Activated CD8-positive, alpha-beta memory T cell treated with anti-CD3 and anti-CD28 coated beads, Interleukin-2, amount 10 ng/mL, durations not matched to agents 7 days and 5 days (primary cell): ENCODE measurements around the gene SLC7A6OS. TPM values are rescaled to one million over a fixed set of nuclear protein-coding genes. Genes with fewer than 3 reads are reported as not detected.
A peak's percentile ranks its signal among the peaks of the same experiment; 100 is the strongest.

Source experiments
- ATAC-seq: fragments of 150-1000 bp; cut with Tn5 transposase; one replicate; pipeline ENCODE4 v1.10.0; 2021; ENCODE audit warnings: moderate library complexity
- CTCF ChIA-PET: fragments of 350-600 bp; sonication (Branson Sonifier 250); formaldehyde crosslinking; loops from one replicate; lab custom pipeline; 2021; ENCODE audit warnings: antibody characterized with exemption; lab: Charles Lee
- DNase-seq: peaks from one replicate; pipeline ENCODE4 v3.0.0-alpha.2; 2020
- H3K27ac Mint-ChIP-seq: one replicate; pipeline ENCODE4 v1.8.0; 2021; ENCODE audit warnings: mild to moderate bottlenecking, mixed read lengths
- H3K27me3 Mint-ChIP-seq: one replicate; pipeline ENCODE4 v1.8.0; 2021; ENCODE audit warnings: mixed read lengths
- H3K36me3 Mint-ChIP-seq: one replicate; pipeline ENCODE4 v1.8.0; 2021; ENCODE audit warnings: mild to moderate bottlenecking, mixed read lengths
- H3K4me1 Mint-ChIP-seq: one replicate; pipeline ENCODE4 v1.8.0; 2021; ENCODE audit warnings: mixed read lengths
- H3K4me3 Mint-ChIP-seq: one replicate; pipeline ENCODE4 v1.8.0; 2021; ENCODE audit warnings: mild to moderate bottlenecking, moderate library complexity, mixed read lengths
- H3K9me3 Mint-ChIP-seq: one replicate; pipeline ENCODE4 v1.8.0; 2022; ENCODE audit warnings: low read depth, mixed read lengths
- total RNA-seq, 2 experiments: library from RNA; stranded (reverse); gene quantifications; one replicate each; pipeline ENCODE4 v1.2.3, GENCODE V29; 2021

SLC7A6OS gene
- total RNA-seq, 2 experiments from 2014 or later = 29.8 to 30.8 TPM

- H3K27me3 Mint-ChIP-seq = no peaks in the 10 kb centered on the region
- DNase-seq (no peak), ATAC-seq (no peak)
- H3K27ac Mint-ChIP-seq = no peak overlapping the region
- CTCF ChIA-PET = no interaction called here
- H3K4me3 Mint-ChIP-seq = no peak overlapping the region
- peaks cover 31% of the 10 kb centered on the region for H3K4me1 Mint-ChIP-seq
- peaks cover 69% of the 10 kb centered on the region for H3K36me3 Mint-ChIP-seq
- no peaks in the 10 kb centered on the region for H3K9me3 Mint-ChIP-seq
These were observed 40.7 kb upstream of the SLC7A6OS start for GRCh38 chr16:68351463-68351862.

- H3K27me3 Mint-ChIP-seq = no peaks in the 10 kb centered on the region
- H3K36me3 Mint-ChIP-seq = peaks cover 70% of the 10 kb centered on the region
- no peak overlapping the region for H3K27ac Mint-ChIP-seq
- H3K4me1 Mint-ChIP-seq = peaks cover 28% of the 10 kb centered on the region
- no peak overlapping the region for H3K4me3 Mint-ChIP-seq
- CTCF ChIA-PET = interaction anchor here (1.4 kb wide), 1 partner anchor 87 kb away, joined by 3 read pairs; no protein-coding TSS in a partner anchor
- DNase-seq (no peak), ATAC-seq (no peak)
- no peaks in the 10 kb centered on the region for H3K9me3 Mint-ChIP-seq
These were observed 40.1 kb upstream of the SLC7A6OS start for GRCh38 chr16:68350813-68351350.

GRCh38 chr16:68349838-68350410, 39.2 kb upstream of the SLC7A6OS start:
- Mint-ChIP-seq H3K9me3 (no peaks in the 10 kb centered on the region), H3K36me3 (peaks cover 70% of the 10 kb centered on the region), H3K4me3 (no peak overlapping the region), H3K4me1 (peaks cover 29% of the 10 kb centered on the region), H3K27ac (no peak overlapping the region), H3K27me3 (no peaks in the 10 kb centered on the region)
- DNase-seq (no peak), ATAC-seq (no peak)
- CTCF ChIA-PET = interaction anchor here (1.4 to 1.8 kb wide), 2 partner anchors 86 to 160 kb away, joined by 3 to 6 read pairs; no protein-coding TSS in a partner anchor

GRCh38 chr16:68348639-68349445, 38.1 kb upstream of the SLC7A6OS start:
- CTCF ChIA-PET = interaction anchor here (0.6 to 1.8 kb wide), 4 partner anchors 20 to 161 kb away, joined by 3 to 6 read pairs (median 3); no protein-coding TSS in a partner anchor
- H3K9me3 Mint-ChIP-seq = no peaks in the 10 kb centered on the region
- no peaks in the 10 kb centered on the region for H3K27me3 Mint-ChIP-seq
- ATAC-seq (no peak), DNase-seq (no peak)
- no peak overlapping the region for H3K27ac Mint-ChIP-seq
- peaks cover 64% of the 10 kb centered on the region for H3K36me3 Mint-ChIP-seq
- peaks cover 32% of the 10 kb centered on the region for H3K4me1 Mint-ChIP-seq
- H3K4me3 Mint-ChIP-seq = no peak overlapping the region

- H3K4me3 Mint-ChIP-seq = no peak overlapping the region
- DNase-seq (no peak), ATAC-seq (no peak)
- H3K27ac Mint-ChIP-seq = no peak overlapping the region
- H3K27me3 Mint-ChIP-seq = no peaks in the 10 kb centered on the region
- H3K4me1 Mint-ChIP-seq = peaks cover 33% of the 10 kb centered on the region
- peaks cover 62% of the 10 kb centered on the region for H3K36me3 Mint-ChIP-seq
- CTCF ChIA-PET = interaction anchor here (0.9 to 1.0 kb wide), 3 partner anchors 8 to 86 kb away, joined by 3 to 4 read pairs (median 3); no protein-coding TSS in a partner anchor
- H3K9me3 Mint-ChIP-seq = no peaks in the 10 kb centered on the region
These were observed 36.9 kb upstream of the SLC7A6OS start for GRCh38 chr16:68347605-68348004.

GRCh38 chr16:68346892-68347480, 36.2 kb upstream of the SLC7A6OS start:
- Mint-ChIP-seq H3K36me3 (peaks cover 60% of the 10 kb centered on the region), H3K9me3 (no peaks in the 10 kb centered on the region), H3K27me3 (no peaks in the 10 kb centered on the region), H3K4me1 (peaks cover 33% of the 10 kb centered on the region), H3K4me3 (peak overlapping the region; percentile 45), H3K27ac (peak overlapping the region; percentile 66)
- CTCF ChIA-PET = interaction anchor here (0.9 to 1.0 kb wide), 3 partner anchors 9 to 85 kb away, joined by 3 to 4 read pairs (median 3); no protein-coding TSS in a partner anchor
- no peak for ATAC-seq
- no peak for DNase-seq

GRCh38 chr16:68345958-68346635, 35.4 kb upstream of the SLC7A6OS start:
- ATAC-seq (no peak), DNase-seq (no peak)
- Mint-ChIP-seq H3K9me3 (no peaks in the 10 kb centered on the region), H3K27me3 (no peaks in the 10 kb centered on the region), H3K27ac (peak overlapping the region; percentile 67), H3K4me1 (peaks cover 33% of the 10 kb centered on the region), H3K4me3 (peak overlapping the region; percentile 45), H3K36me3 (peaks cover 57% of the 10 kb centered on the region)
- CTCF ChIA-PET = interaction anchor here (0.9 to 2.0 kb wide), 6 partner anchors 11 to 84 kb away, joined by 3 to 12 read pairs (median 4); partner anchors contain the start of genes PRMT7, SLC7A6 and SLC7A6OS

- Mint-ChIP-seq H3K4me1 (peaks cover 31% of the 10 kb centered on the region), H3K9me3 (no peaks in the 10 kb centered on the region), H3K27me3 (no peaks in the 10 kb centered on the region), H3K27ac (peak overlapping the region; percentile 67), H3K4me3 (peak overlapping the region; percentile 17), H3K36me3 (peaks cover 62% of the 10 kb centered on the region)
- CTCF ChIA-PET = interaction anchor here (0.7 to 2.0 kb wide), 11 partner anchors 10 to 184 kb away, joined by 3 to 12 read pairs (median 4); partner anchors contain the start of genes PRMT7, SLC7A6 and SLC7A6OS
- DNase-seq (peak; percentile 87), ATAC-seq (peak; percentile 96)
These were observed 34.6 kb upstream of the SLC7A6OS start for GRCh38 chr16:68345351-68345810.

- H3K4me3 Mint-ChIP-seq = no peak overlapping the region
- H3K27me3 Mint-ChIP-seq = no peaks in the 10 kb centered on the region
- CTCF ChIA-PET = interaction anchor here (0.5 to 2.0 kb wide), 8 partner anchors 12 to 569 kb away, joined by 3 to 12 read pairs (median 3); partner anchors contain the start of gene SLC7A6
- H3K36me3 Mint-ChIP-seq = peaks cover 68% of the 10 kb centered on the region
- H3K9me3 Mint-ChIP-seq = no peaks in the 10 kb centered on the region
- ATAC-seq (no peak), DNase-seq (no peak)
- no peak overlapping the region for H3K27ac Mint-ChIP-seq
- H3K4me1 Mint-ChIP-seq = peaks cover 31% of the 10 kb centered on the region
These were observed 33.5 kb upstream of the SLC7A6OS start for GRCh38 chr16:68344252-68344651.

- no peaks in the 10 kb centered on the region for H3K27me3 Mint-ChIP-seq
- H3K4me3 Mint-ChIP-seq = no peak overlapping the region
- DNase-seq = no peak
- peaks cover 64% of the 10 kb centered on the region for H3K36me3 Mint-ChIP-seq
- ATAC-seq = no peak
- H3K27ac Mint-ChIP-seq = no peak overlapping the region
- H3K4me1 Mint-ChIP-seq = peaks cover 31% of the 10 kb centered on the region
- CTCF ChIA-PET = interaction anchor here (0.8 to 2.2 kb wide), 3 partner anchors 13 to 81 kb away, joined by 3 to 7 read pairs (median 4); no protein-coding TSS in a partner anchor
- H3K9me3 Mint-ChIP-seq = no peaks in the 10 kb centered on the region
These were observed 32.4 kb upstream of the SLC7A6OS start for GRCh38 chr16:68343137-68343536.

GRCh38 chr16:68342620-68343019, 31.9 kb upstream of the SLC7A6OS start:
- no peaks in the 10 kb centered on the region for H3K9me3 Mint-ChIP-seq
- CTCF ChIA-PET = interaction anchor here (0.8 to 2.2 kb wide), 2 partner anchors 13 to 80 kb away, joined by 4 to 7 read pairs; no protein-coding TSS in a partner anchor
- peaks cover 28% of the 10 kb centered on the region for H3K4me1 Mint-ChIP-seq
- peaks cover 64% of the 10 kb centered on the region for H3K36me3 Mint-ChIP-seq
- H3K27ac Mint-ChIP-seq = no peak overlapping the region
- DNase-seq (no peak), ATAC-seq (no peak)
- no peak overlapping the region for H3K4me3 Mint-ChIP-seq
- no peaks in the 10 kb centered on the region for H3K27me3 Mint-ChIP-seq

- H3K4me1 Mint-ChIP-seq = peaks cover 2% of the 10 kb centered on the region
- no peak overlapping the region for H3K4me3 Mint-ChIP-seq
- H3K27me3 Mint-ChIP-seq = no peaks in the 10 kb centered on the region
- DNase-seq (no peak), ATAC-seq (no peak)
- H3K9me3 Mint-ChIP-seq = no peaks in the 10 kb centered on the region
- H3K36me3 Mint-ChIP-seq = peaks cover 50% of the 10 kb centered on the region
- CTCF ChIA-PET = interaction anchor here (0.9 to 3.8 kb wide), 4 partner anchors 11 to 78 kb away, joined by 4 to 27 read pairs (median 7); partner anchors contain the start of gene SLC7A6
- no peak overlapping the region for H3K27ac Mint-ChIP-seq
These were observed 28.5 kb upstream of the SLC7A6OS start for GRCh38 chr16:68339214-68339613.
